ENCODE measurements around the gene CDH23.

- TF ChIP-seq EZH2 (IDR thresholded peaks at IDR 0.05; ENCODE audit: insufficient read depth, poor library complexity, severe bottlenecking): no peak
- TF ChIP-seq EZH2phosphoT487 (IDR thresholded peaks at IDR 0.05; ENCODE audit: insufficient read depth, low read depth): no peak
Observed at GRCh38 chr10:71722849-71723248, 326.1 kb downstream of the CDH23 start.

All from GM23248 (cell line).